HuH-7.5 (cell line): ENCODE results near the gene EPHB3.
A peak's percentile ranks its signal among the peaks of the same experiment; 100 is the strongest.

Source experiments
- DNase-seq: peaks from one replicate; pipeline ENCODE4 v3.0.0; 2011; ENCODE audit warnings: low spot score

The EPHB3 gene

GRCh38 chr3:184561061-184561912 lies at the start of gene EPHB3:
TSS of gene EPHB3 (plus strand) at chr3:184561785. CDS start at chr3:184562236, 451 bp downstream.
- DNase-seq, result peak; percentile 99

- no peak for DNase-seq
Observed at GRCh38 chr3:184512621-184513020, 49.0 kb upstream of the EPHB3 start.

- peak; percentile 87 for DNase-seq
Observed at GRCh38 chr3:184513276-184514170, 48.1 kb upstream of the EPHB3 start.

- DNase-seq, result no peak
Observed at GRCh38 chr3:184514171-184514490, 47.5 kb upstream of the EPHB3 start.

- no peak for DNase-seq
Observed at GRCh38 chr3:184523825-184524615, 37.6 kb upstream of the EPHB3 start.

GRCh38 chr3:184524981-184525336 lies 36.6 kb upstream of the EPHB3 start:
- no peak for DNase-seq

GRCh38 chr3:184525337-184526087 lies 36.1 kb upstream of the EPHB3 start:
- no peak for DNase-seq

- DNase-seq, result no peak
Observed at GRCh38 chr3:184526088-184526433, 35.5 kb upstream of the EPHB3 start.

- no peak for DNase-seq
Observed at GRCh38 chr3:184531626-184532280, 29.8 kb upstream of the EPHB3 start.

- no peak for DNase-seq
Observed at GRCh38 chr3:184532940-184533732, 28.4 kb upstream of the EPHB3 start.

GRCh38 chr3:184537885-184538665 lies 23.5 kb upstream of the EPHB3 start:
- no peak for DNase-seq

GRCh38 chr3:184538666-184539431 lies 22.7 kb upstream of the EPHB3 start:
- no peak for DNase-seq

- no peak for DNase-seq
Observed at GRCh38 chr3:184539801-184540435, 21.7 kb upstream of the EPHB3 start.

GRCh38 chr3:184540777-184541681 lies 20.6 kb upstream of the EPHB3 start:
- DNase-seq, result peak; percentile 68

GRCh38 chr3:184541886-184542562 lies 19.6 kb upstream of the EPHB3 start:
- no peak for DNase-seq

- DNase-seq, result no peak
Observed at GRCh38 chr3:184542577-184542976, 19.0 kb upstream of the EPHB3 start.

GRCh38 chr3:184543256-184543655 lies 18.3 kb upstream of the EPHB3 start:
- no peak for DNase-seq
